ENCODE data around the gene ITCH. TPM values are rescaled to one million over a fixed set of nuclear protein-coding genes. Genes with fewer than 3 reads are reported as not detected.
A peak's percentile ranks its signal among the peaks of the same experiment; 100 is the strongest.

ITCH gene
- total and polyA plus RNA-seq, 9 of the 15 experiments (the other 6 are each of a cell fraction or from before 2014, with no cell fraction given), result 7.5 to 53.0 (median 22.9) TPM

GRCh38 chr20:34364223-34364506 lies 1.1 kb downstream of the ITCH start:
- no peak for FAIRE-seq
- no peak for TF ChIP-seq MAFG (tag; conservative IDR thresholded peaks at IDR 0.05)
- 0 out of 4 replicates have a peak, but pooled peaks of 1 of the 2 experiments have one; percentile 17 for TF ChIP-seq MNT (conservative IDR thresholded peaks at IDR 0.05)
- TF ChIP-seq, protein P1, sequence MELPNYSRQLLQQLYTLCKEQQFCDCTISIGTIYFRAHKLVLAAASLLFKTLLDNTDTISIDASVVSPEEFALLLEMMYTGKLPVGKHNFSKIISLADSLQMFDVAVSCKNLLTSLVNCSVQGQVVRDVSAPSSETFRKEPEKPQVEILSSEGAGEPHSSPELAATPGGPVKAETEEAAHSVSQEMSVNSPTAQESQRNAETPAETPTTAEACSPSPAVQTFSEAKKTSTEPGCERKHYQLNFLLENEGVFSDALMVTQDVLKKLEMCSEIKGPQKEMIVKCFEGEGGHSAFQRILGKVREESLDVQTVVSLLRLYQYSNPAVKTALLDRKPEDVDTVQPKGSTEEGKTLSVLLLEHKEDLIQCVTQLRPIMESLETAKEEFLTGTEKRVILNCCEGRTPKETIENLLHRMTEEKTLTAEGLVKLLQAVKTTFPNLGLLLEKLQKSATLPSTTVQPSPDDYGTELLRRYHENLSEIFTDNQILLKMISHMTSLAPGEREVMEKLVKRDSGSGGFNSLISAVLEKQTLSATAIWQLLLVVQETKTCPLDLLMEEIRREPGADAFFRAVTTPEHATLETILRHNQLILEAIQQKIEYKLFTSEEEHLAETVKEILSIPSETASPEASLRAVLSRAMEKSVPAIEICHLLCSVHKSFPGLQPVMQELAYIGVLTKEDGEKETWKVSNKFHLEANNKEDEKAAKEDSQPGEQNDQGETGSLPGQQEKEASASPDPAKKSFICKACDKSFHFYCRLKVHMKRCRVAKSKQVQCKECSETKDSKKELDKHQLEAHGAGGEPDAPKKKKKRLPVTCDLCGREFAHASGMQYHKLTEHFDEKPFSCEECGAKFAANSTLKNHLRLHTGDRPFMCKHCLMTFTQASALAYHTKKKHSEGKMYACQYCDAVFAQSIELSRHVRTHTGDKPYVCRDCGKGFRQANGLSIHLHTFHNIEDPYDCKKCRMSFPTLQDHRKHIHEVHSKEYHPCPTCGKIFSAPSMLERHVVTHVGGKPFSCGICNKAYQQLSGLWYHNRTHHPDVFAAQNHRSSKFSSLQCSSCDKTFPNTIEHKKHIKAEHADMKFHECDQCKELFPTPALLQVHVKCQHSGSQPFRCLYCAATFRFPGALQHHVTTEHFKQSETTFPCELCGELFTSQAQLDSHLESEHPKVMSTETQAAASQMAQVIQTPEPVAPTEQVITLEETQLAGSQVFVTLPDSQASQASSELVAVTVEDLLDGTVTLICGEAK (IDR thresholded peaks at IDR 0.05), result 0 out of 2 replicates have a peak, but pooled peaks have one; percentile 52
- TF ChIP-seq, protein P1 (CRISPR knock-in tag; IDR thresholded peaks at IDR 0.05), result no peak
- peak; percentile 32 for TF ChIP-seq PHF20 (IDR thresholded peaks at IDR 0.05; ENCODE audit: partially characterized antibody)
- TF ChIP-seq TRIM25 (IDR thresholded peaks at IDR 0.05; ENCODE audit: borderline replicate concordance), result no peak
- TF ChIP-seq MTA1 (IDR thresholded peaks at IDR 0.05; ENCODE audit: borderline replicate concordance), result peak; percentile 3; the same call in 1 of the 2 replicates
- no peak for ATAC-seq
- Histone ChIP-seq H4K20me1 (replicated peaks; ENCODE audit: control insufficient read depth, insufficient read depth, low read length) (peaks cover 10% of the 10 kb centered on the region; the same call in 1 of the 2 replicates), H3K9me3 (replicated peaks; ENCODE audit: control insufficient read depth, insufficient read depth, low read depth, low read length) (no peaks in the 10 kb centered on the region), H3K9ac (ENCODE audit: insufficient read depth in 1 of 2, low read depth in 2 of 2, low read length in 2 of 2) (peak overlapping the region; percentile 92 to 99), H3K27ac (ENCODE audit: extremely low read depth, low read depth, low read length) (peak overlapping the region; percentile 86), H3K9me1 (ENCODE audit: control insufficient read depth, insufficient read depth, low read length) (no peaks in the 10 kb centered on the region), H3K79me2 (ENCODE audit: control insufficient read depth, insufficient read depth, low read length) (peaks cover 59% of the 10 kb centered on the region), H3K4me1 (replicated peaks in 1 of 2; ENCODE audit: control insufficient read depth in 2 of 2, insufficient read depth in 2 of 2, low read length in 2 of 2) (peaks cover 18 to 23% of the 10 kb centered on the region in 2 experiments; a peak in 4 of 5 replicates), H2AFZ (ENCODE audit: low read depth, low read length) (peak overlapping the region; percentile 66), H3K27me3 (ENCODE audit: control insufficient read depth in 2 of 2, insufficient read depth in 2 of 2, low read length in 2 of 2) (no peaks in the 10 kb centered on the region), H3K36me3 (ENCODE audit: control insufficient read depth, insufficient read depth, low read length) (peaks cover 23% of the 10 kb centered on the region), H3K4me2 (ENCODE audit: insufficient read depth, low read length) (peak overlapping the region; percentile 85), H3K4me3 (peak overlapping the region; percentile 91)
- POLR2A ChIA-PET, result interaction anchor here (0.7 to 1.9 kb wide), 5 partner anchors 11 to 1122 kb away, joined by 3 to 8 read pairs (median 5); no protein-coding TSS in a partner anchor
- DNase-seq (ENCODE audit: extremely low read depth in 1 of 4, low spot score in 3 of 4), result no peak
- intact Hi-C loops (cut with micrococcal nuclease) (no loop called here), in situ Hi-C loops (cut with MboI) (no loop called here)
- CTCF ChIA-PET (ENCODE audit: low intra/inter-chr PET ratio), result interaction anchor here (1.1 kb wide), 1 partner anchor 53 kb away, joined by 3 read pairs; no protein-coding TSS in a partner anchor
- BruUV-seq (replicated peaks), result TSS peak; percentile 62
- 12% methylated on average over 4 of the region's 4 CpGs for WGBS (ENCODE audit: insufficient coverage, low coverage, missing lambda C conversion rate)
